T1000 (cell line): ENCODE data around the gene PLXNB3.

Experiments
- DNase-seq: peaks from one replicate; lab custom pipeline; 2025; ENCODE audit warnings: mixed read lengths; lab: John Stamatoyannopoulos, UW

PLXNB3 gene

DNA sequence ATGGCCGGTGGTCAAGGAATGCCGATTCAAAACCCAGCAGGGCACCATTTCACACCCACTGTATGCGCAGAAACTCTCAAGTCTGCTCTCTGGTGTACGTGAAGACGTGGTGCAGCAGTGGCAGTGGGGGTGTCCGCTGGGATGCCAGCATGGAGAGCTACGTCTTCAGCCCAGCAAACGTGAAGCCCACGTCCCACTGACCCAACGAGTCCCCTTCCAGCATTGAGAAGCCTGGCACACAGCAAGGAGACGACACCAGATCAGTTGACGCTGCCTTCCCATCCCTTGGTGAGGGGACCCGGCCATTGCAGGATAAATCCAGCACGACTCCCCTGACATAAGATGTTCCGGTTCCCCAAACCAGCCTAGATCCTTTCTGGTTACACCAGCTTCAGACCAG is 2.2 kb upstream of the PLXNB3 start:
- DNase-seq, result no peak

GRCh38 chrX:153762626-153763173 is 1.3 kb upstream of the PLXNB3 start:
- DNase-seq, result no peak

- no peak for DNase-seq
Observed at GRCh38 chrX:153763298-153763932, 634 bp upstream of the PLXNB3 start.

DNA sequence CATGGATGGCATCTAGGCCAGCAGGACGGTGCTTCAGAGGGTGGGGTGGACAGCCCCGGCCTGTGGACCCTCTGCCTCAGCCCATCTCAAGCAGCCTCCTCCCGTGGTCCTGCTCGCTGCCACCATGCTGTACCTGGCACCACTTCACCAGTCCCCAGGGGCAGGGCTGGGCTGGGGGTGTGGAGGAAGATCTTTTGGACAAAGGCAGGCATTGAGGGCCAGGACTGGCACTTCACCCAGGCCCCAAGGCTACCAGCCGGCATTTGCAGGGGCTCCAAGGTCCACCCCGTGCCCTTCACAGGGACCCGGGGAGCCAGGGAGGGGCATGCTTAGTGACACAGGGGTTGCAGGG is 713 bp downstream of the PLXNB3 start:
- DNase-seq, result no peak

DNA sequence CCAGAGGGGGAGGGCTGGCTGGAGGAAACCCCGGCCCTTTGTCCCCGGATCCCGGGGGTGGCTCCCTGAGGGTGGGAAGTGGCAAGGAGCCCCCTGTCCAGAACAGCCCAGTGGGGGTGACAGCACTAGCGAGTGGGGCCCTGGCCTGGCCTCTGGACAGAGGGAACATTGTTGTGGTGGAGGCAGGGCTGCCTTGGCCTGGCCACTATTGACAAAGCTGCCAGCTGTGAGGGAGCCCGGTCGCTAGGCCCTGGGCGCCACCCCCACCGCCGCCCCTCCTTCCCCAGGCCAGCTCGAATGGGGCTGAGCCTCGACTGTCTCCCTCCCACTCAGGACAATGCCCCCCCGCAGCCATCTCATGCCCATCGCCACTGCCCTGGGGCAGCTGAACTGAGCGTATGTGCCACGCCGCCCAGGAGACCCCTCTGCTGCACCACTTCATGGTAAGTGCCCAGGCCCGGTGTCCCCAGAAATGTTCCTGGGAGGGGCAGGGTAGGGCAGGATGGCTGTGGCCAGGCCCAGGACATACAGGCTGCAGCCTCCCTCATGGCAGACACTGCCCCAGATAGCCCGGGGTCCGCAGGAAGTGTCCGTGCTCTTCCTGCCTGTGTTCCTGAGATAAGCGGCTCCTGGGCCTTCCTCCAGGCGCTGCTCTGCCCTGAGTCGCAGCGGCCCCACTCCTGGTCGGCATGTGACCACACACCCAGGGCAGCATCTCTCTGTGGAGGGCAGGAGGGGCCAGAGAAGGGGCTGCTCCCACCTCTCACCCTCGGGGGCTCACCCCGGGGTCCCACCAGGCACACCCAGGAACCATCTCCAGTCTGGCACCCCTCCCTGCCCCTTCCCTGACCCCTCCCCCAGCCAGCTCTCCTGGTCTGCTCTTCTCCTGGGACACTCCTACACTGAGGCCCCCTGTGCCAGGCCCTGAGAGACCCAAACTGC is 1.4 kb downstream of the PLXNB3 start:
- no peak for DNase-seq

- DNase-seq, result no peak
Observed at GRCh38 chrX:153766098-153766817, 2.2 kb downstream of the PLXNB3 start.

DNA sequence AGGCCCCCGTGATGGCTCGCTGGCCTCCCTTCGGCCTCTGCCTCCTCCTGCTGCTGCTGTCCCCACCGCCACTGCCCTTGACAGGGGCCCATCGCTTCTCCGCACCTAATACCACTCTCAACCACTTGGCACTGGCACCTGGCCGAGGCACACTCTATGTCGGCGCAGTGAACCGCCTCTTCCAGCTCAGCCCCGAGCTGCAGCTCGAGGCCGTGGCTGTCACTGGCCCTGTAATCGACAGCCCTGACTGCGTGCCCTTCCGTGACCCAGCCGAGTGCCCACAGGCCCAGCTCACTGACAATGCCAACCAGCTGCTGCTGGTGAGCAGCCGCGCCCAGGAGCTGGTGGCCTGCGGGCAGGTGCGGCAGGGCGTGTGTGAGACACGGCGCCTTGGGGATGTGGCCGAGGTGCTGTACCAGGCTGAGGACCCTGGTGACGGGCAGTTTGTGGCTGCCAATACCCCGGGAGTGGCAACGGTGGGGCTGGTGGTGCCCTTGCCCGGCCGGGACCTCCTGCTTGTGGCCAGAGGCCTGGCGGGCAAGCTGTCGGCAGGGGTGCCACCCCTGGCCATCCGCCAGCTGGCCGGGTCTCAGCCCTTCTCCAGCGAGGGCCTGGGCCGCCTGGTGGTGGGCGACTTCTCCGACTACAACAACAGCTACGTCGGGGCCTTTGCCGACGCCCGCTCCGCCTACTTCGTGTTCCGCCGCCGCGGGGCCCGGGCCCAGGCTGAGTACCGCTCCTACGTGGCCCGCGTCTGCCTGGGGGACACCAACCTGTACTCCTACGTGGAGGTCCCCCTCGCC is 3.0 kb downstream of the PLXNB3 start:
- DNase-seq, result no peak

DNA sequence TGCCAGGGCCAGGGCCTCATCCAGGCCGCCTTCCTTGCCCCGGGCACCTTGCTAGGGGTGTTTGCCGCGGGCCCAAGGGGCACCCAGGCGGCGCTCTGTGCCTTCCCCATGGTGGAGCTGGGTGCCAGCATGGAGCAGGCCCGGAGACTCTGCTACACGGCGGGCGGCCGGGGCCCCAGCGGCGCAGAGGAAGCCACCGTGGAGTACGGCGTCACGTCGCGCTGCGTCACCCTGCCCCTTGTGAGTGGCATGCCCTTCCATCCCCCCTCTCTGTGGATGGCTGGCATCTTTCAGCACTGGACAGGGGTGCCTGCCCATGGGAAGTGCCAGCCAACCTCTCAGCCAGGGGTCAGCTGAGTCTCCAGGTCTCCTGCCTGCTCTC is 3.6 kb downstream of the PLXNB3 start:
- no peak for DNase-seq

- DNase-seq, result no peak
Observed at GRCh38 chrX:153768311-153769157, 4.5 kb downstream of the PLXNB3 start.

- DNase-seq, result no peak
Observed at GRCh38 chrX:153769158-153769864, 5.3 kb downstream of the PLXNB3 start.

DNA sequence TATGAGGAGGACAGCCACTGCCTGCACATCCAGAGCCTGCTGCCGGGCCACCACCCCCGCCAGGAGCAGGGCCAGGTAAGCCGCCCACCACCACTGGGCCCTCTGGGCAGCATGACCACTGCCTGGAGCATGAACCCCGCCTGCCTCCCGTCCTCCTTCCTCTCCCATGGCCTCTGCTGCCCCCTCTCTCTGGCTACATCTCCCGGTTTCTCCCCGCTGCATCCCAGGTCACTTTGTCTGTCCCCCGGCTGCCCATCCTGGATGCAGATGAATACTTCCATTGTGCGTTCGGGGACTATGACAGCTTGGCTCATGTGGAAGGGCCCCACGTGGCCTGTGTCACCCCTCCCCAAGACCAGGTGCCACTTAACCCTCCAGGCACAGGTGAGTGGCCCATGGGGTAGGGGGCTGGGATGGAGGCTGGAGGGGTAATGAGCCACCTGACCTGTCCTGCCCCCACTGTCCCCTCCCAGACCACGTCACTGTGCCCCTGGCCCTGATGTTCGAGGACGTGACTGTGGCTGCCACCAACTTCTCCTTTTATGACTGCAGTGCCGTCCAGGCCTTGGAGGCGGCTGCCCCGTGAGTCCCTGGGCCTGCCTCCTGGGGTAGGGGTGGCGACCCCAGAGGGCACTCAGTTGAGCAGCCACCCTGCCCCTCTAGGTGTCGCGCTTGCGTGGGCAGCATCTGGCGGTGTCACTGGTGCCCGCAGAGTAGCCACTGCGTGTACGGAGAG is 6.0 kb downstream of the PLXNB3 start:
- DNase-seq, result no peak

GRCh38 chrX:153770601-153771414 is 6.8 kb downstream of the PLXNB3 start:
- DNase-seq, result no peak

DNA sequence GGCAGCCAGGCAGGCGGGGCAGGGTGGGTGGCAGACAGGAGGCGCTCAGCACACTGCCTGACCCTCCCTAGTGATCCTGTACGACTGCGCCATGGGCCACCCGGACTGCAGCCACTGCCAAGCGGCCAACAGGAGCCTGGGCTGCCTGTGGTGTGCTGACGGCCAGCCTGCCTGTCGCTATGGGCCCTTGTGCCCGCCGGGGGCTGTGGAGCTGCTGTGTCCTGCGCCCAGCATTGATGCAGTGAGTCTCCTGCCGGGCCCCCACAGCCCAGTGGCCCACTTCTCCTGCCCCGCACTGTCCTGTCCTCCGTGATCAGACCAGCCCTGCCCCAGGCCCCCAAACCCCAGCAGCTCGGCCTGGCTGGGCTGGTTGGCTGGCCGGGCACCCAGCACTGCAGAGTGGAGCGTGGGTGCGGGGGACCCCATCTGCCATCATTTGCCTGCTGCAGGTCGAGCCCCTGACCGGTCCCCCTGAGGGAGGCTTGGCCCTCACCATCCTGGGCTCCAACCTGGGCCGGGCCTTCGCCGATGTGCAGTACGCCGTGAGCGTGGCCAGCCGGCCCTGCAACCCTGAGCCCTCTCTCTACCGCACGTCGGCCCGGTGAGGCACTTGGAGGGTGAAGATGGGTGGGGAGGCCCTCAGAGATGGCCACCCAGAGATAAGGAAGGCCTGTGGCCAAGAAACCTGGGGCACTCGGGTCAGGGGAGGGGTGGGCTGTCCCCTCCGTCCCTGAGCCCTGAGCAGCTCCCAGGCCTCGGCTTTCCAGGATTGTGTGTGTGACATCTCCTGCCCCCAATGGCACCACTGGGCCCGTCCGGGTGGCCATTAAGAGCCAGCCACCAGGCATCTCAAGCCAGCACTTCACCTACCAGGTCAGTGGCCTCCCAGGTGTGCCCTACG is 7.6 kb downstream of the PLXNB3 start:
- no peak for DNase-seq

DNA sequence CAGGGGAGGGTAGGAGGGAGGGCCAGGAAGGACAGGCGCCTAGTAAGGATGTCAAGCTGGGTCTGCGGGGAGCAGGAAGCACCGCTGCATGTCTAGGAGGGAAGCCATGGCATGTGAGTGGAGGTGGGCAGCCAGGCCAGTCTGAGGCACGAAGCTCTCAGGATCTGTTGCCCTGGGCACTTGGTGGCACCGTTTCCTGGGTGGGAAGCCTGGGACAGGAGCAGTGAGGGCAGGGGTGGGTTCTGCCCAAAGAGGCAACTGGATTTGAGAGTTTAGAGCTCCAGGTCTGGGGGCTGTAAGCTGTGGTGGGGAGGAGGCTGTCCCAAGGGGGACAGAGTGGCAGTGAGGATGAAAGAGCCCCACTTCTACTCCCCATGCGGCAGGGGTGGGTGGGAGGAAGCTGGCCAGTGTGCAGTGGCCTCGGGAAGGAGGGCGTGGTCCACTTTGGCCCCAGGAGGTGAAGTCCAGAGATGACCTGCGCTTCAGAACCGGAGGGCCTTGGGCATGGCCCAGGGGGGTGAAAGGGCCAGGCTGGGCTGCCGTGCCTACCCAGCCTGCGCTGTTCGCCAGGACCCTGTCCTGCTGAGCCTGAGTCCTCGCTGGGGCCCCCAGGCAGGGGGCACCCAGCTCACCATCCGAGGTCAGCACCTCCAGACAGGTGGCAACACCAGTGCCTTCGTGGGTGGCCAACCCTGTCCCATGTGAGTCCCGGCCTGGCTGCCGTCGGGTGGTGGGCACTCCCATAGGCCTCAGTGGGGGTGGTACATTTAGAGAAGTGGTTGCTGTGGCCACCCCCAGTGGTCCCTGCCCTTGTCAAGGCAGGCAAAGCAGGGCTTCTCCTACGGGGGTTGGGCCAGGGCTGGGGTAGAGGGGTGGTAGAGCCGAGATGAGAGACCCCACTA is 8.5 kb downstream of the PLXNB3 start:
- DNase-seq, result no peak

GRCh38 chrX:153773218-153773611 is 9.2 kb downstream of the PLXNB3 start:
- no peak for DNase-seq
